SK-N-SH (cell line): ENCODE measurements around the gene FUNDC2.

Experiments used
- CHD2 ChIP-seq: fragments of 150-350 bp; IDR thresholded peaks from 2 replicates; pipeline ENCODE4 v1.6.1; 2018; ENCODE audit warnings: low read length; ENCODE audit not compliant: partially characterized antibody
- EZH2phosphoT487 ChIP-seq: fragments of 200-600 bp; sonication (generic); IDR thresholded peaks from 2 replicates; pipeline ENCODE4 v1.6.1; 2017; ENCODE audit warnings: low read depth, mixed run types, mild to moderate bottlenecking, antibody characterized with exemption, moderate library complexity, borderline replicate concordance
- GATA2 ChIP-seq: sonication (generic); formaldehyde crosslinking; IDR thresholded peaks from 2 replicates; pipeline ENCODE4 v1.5.0; 2020; ENCODE audit warnings: mild to moderate bottlenecking, missing genetic modification reagents
- JUND ChIP-seq: IDR thresholded peaks from 2 replicates; pipeline ENCODE4 v1.4.0; 2012
- RFX5 ChIP-seq: IDR thresholded peaks from 2 replicates; pipeline ENCODE4 v1.6.1; 2012; ENCODE audit warnings: mild to moderate bottlenecking, improper control_type of control experiment, low read length
- YY1 ChIP-seq: IDR thresholded peaks from 2 replicates; pipeline ENCODE4 v1.4.0; 2012; ENCODE audit warnings: low read depth, mild to moderate bottlenecking
- TF ChIP-seq, protein P1 (sequence below): fragments of 200-600 bp; sonication (generic); IDR thresholded peaks from 2 replicates; pipeline ENCODE4 v1.6.1; 2017; ENCODE audit warnings: antibody characterized with exemption, mild to moderate bottlenecking, moderate library complexity

- no peak for TF ChIP-seq EZH2phosphoT487
- TF ChIP-seq, protein P1, sequence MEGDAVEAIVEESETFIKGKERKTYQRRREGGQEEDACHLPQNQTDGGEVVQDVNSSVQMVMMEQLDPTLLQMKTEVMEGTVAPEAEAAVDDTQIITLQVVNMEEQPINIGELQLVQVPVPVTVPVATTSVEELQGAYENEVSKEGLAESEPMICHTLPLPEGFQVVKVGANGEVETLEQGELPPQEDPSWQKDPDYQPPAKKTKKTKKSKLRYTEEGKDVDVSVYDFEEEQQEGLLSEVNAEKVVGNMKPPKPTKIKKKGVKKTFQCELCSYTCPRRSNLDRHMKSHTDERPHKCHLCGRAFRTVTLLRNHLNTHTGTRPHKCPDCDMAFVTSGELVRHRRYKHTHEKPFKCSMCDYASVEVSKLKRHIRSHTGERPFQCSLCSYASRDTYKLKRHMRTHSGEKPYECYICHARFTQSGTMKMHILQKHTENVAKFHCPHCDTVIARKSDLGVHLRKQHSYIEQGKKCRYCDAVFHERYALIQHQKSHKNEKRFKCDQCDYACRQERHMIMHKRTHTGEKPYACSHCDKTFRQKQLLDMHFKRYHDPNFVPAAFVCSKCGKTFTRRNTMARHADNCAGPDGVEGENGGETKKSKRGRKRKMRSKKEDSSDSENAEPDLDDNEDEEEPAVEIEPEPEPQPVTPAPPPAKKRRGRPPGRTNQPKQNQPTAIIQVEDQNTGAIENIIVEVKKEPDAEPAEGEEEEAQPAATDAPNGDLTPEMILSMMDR, result no peak
- no peak for TF ChIP-seq JUND
- TF ChIP-seq CHD2, result no peak
- TF ChIP-seq RFX5, result no peak
- no peak for TF ChIP-seq YY1
- TF ChIP-seq GATA2 (CRISPR knock-in tag), result no peak
Observed at GRCh38 chrX:155054255-155054654, 27.6 kb downstream of the FUNDC2 start.
